PC-9 (cell line): ENCODE results near the gene CLDN9.

Source experiments
- CTCF ChIP-seq: fragments of 200-600 bp; sonication (generic); conservative IDR thresholded peaks from 2 replicates; pipeline ENCODE4 v1.6.1; 2017; ENCODE audit warnings: mixed run types, antibody characterized with exemption, mild to moderate bottlenecking, moderate library complexity
- EZH2 ChIP-seq: fragments of 200-600 bp; sonication (generic); IDR thresholded peaks from 2 replicates; pipeline ENCODE4 v1.8.0; 2017; ENCODE audit warnings: antibody characterized with exemption, low read depth

GRCh38 chr16:3049921-3050481, 37.3 kb downstream of the CLDN9 start:
- no peak for TF ChIP-seq CTCF
- no peak for TF ChIP-seq EZH2
